Measurements from ENCODE around the gene SF3B4. TPM values are rescaled to one million over a fixed set of nuclear protein-coding genes. Genes with fewer than 3 reads are reported as not detected.
"Not testable (repeated sequence)": the region's sequence is repeated elsewhere in the genome, so short reads cannot be mapped to it uniquely, and the experiment has no call there.

The SF3B4 gene
- total RNA-seq, 1 donor from 2014 or later, result 68.7 TPM

DNA sequence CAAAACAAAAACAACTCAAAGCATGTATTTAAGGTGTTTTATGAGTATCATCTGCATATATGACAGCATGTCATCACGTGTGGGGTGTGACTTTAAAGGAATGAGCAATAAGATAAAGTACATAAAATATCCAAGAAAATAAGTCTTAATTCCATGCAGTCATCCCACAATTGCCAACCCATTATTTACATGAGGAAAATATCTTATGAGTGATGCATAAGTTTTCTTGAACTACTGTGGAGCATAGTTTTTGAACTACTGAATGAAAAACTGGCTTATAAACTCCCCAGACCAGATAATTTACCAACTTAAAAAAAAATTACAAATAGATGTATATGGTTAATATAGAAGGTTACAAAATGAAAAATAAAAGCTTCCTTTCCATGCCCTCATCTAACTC lies 38.8 kb upstream of the SF3B4 start:
- H3K27me3 Mint-ChIP-seq (ENCODE audit: low read depth), result no peaks in the 10 kb centered on the region
- TF ChIP-seq, protein P1, sequence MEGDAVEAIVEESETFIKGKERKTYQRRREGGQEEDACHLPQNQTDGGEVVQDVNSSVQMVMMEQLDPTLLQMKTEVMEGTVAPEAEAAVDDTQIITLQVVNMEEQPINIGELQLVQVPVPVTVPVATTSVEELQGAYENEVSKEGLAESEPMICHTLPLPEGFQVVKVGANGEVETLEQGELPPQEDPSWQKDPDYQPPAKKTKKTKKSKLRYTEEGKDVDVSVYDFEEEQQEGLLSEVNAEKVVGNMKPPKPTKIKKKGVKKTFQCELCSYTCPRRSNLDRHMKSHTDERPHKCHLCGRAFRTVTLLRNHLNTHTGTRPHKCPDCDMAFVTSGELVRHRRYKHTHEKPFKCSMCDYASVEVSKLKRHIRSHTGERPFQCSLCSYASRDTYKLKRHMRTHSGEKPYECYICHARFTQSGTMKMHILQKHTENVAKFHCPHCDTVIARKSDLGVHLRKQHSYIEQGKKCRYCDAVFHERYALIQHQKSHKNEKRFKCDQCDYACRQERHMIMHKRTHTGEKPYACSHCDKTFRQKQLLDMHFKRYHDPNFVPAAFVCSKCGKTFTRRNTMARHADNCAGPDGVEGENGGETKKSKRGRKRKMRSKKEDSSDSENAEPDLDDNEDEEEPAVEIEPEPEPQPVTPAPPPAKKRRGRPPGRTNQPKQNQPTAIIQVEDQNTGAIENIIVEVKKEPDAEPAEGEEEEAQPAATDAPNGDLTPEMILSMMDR (IDR thresholded peaks at IDR 0.05; ENCODE audit: unreplicated experiment), result no peak
- no peaks in the 10 kb centered on the region for H3K4me1 Mint-ChIP-seq
- no peak for DNase-seq (ENCODE audit: low spot score in 2 of 2, unreplicated experiment in 2 of 2)
- no peaks in the 10 kb centered on the region for H3K9me3 Mint-ChIP-seq
- H3K36me3 Mint-ChIP-seq, result peaks cover 41% of the 10 kb centered on the region
- H3K27ac Mint-ChIP-seq, result no peak overlapping the region
- H3K4me3 Mint-ChIP-seq, result no peak overlapping the region

DNA sequence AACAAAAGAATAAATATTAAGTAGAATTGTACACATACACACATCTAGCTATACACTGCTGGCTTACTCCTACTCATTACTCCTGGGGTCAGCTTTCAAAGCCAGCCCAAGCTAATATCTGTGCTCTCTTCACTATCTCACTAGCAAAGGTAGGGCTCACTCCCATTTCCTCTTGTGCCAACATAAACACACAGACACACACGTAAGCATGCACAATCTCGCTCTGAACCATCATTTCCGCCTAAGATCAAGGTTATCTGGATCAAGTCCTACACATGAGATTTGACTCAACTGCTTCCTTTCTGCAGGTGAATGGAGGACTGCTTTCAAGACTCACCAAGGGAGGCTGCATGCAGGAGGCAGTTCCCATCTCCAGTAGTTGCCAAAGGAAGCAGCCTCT lies 37.8 kb upstream of the SF3B4 start:
- Mint-ChIP-seq H3K4me3 (no peak overlapping the region), H3K27ac (no peak overlapping the region), H3K4me1 (no peaks in the 10 kb centered on the region), H3K36me3 (peaks cover 40% of the 10 kb centered on the region), H3K9me3 (no peaks in the 10 kb centered on the region), H3K27me3 (ENCODE audit: low read depth) (no peaks in the 10 kb centered on the region)
- TF ChIP-seq, protein P1 (IDR thresholded peaks at IDR 0.05; ENCODE audit: unreplicated experiment), result no peak
- no peak for DNase-seq (ENCODE audit: low spot score in 2 of 2, unreplicated experiment in 2 of 2)

DNA sequence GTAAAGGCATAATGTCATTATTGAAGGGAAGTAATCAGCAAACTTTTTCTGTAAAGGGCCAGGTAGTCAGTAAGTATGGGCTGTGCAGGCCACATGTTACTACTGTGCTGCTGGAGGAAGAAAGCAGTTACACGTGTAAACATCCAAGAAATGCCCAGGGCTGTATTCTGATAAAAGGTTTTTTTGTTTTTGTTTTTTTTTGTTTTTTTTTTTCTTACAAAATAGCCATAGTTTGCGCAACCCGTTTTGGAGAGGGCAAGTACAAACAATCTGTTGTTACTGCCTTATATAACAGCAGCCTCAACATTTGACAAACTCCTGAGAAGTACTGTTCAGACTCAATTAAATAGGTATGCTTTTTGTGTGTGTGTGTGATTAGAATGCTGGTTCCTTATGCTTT lies 35.8 kb upstream of the SF3B4 start:
- no peaks in the 10 kb centered on the region for H3K9me3 Mint-ChIP-seq
- peaks cover 50% of the 10 kb centered on the region for H3K36me3 Mint-ChIP-seq
- TF ChIP-seq, protein P1 (IDR thresholded peaks at IDR 0.05; ENCODE audit: unreplicated experiment), result no peak
- no peaks in the 10 kb centered on the region for H3K4me1 Mint-ChIP-seq
- DNase-seq (ENCODE audit: low spot score in 2 of 2, unreplicated experiment in 2 of 2), result no peak
- no peaks in the 10 kb centered on the region for H3K27me3 Mint-ChIP-seq (ENCODE audit: low read depth)
- H3K27ac Mint-ChIP-seq, result peak overlapping the region; percentile 60
- no peak overlapping the region for H3K4me3 Mint-ChIP-seq

DNA sequence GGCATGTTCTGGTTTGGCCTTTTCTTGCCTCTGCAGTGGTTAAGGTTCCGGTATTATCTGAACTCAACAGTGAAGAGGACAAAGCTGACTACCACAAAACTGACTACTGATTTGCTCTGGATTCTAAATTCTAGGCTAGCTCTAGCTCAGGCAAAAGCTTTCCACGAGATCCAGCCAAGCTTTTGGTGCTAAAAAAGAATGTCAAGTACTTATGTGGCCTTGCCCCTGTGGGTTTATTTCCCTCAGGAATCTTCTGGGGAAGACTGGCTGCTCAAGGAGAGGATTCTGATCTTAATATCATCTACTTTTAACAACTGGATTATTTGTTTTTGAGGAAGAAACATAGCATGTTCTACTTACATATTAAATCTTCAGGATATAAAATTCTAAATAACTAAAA lies 35.1 kb upstream of the SF3B4 start:
- Mint-ChIP-seq H3K27ac (peak overlapping the region; percentile 60), H3K4me3 (no peak overlapping the region), H3K36me3 (peaks cover 56% of the 10 kb centered on the region), H3K27me3 (ENCODE audit: low read depth) (no peaks in the 10 kb centered on the region), H3K9me3 (peaks cover 4% of the 10 kb centered on the region), H3K4me1 (no peaks in the 10 kb centered on the region)
- DNase-seq (ENCODE audit: low spot score in 2 of 2, unreplicated experiment in 2 of 2), result no peak
- TF ChIP-seq, protein P1 (IDR thresholded peaks at IDR 0.05; ENCODE audit: unreplicated experiment), result no peak

DNA sequence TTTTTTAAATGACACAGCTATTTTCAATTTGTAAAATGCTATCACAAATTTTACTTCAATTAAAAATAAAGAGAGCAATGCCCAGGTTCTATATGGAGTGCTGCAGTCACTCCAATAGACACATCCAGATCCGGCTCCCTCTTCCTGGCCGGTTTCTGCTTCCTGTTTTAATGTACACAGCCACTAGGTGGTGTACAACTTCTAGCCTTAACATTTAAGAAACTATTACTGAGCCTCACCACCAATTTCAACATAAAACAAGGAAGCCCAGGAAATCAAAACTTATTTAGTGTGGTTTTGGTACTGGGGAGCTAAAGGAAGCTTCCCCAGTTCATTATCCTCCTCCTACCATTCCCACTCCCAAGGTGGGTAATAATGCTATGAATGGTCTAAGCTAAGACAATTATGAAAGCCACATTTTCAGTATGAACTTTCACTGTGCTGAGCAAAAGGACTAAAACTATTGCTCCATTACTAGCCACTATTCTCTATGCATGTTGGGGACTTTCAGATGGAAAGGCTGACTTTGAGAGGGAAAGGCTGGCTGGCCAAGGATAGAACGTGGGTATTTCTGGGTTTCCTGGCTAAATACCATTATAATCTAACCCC lies 34.5 kb upstream of the SF3B4 start:
- Mint-ChIP-seq H3K36me3 (peaks cover 60% of the 10 kb centered on the region), H3K27ac (peak overlapping the region; percentile 60), H3K4me3 (no peak overlapping the region), H3K9me3 (peaks cover 4% of the 10 kb centered on the region), H3K4me1 (no peaks in the 10 kb centered on the region), H3K27me3 (ENCODE audit: low read depth) (no peaks in the 10 kb centered on the region)
- no peak for DNase-seq (ENCODE audit: low spot score in 2 of 2, unreplicated experiment in 2 of 2)
- TF ChIP-seq, protein P1 (IDR thresholded peaks at IDR 0.05; ENCODE audit: unreplicated experiment), result peak; percentile 74

DNA sequence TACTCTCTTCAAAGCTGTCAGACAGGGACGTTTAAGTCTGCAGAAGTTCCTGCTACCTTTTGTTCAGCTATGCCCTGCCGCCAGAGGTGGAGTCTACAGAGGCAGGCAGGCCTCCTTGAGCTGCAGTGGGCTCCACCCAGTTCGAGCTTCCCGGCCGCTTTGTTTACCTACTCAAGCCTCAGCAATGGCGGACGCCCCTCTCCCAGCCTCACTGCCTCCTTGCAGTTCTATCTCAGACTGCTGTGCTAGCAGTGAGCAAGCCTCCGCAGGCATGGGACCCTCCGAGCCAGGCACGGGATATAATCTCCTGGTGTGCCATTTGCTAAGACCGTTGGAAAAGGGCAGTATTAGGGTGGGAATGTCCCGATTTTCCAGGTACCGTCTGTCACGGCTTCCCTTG lies 29.9 kb upstream of the SF3B4 start:
- not testable (repeated sequence) for DNase-seq (ENCODE audit: low spot score in 2 of 2, unreplicated experiment in 2 of 2); H3K4me3 Mint-ChIP-seq; H3K27me3 Mint-ChIP-seq (ENCODE audit: low read depth); H3K4me1 Mint-ChIP-seq; H3K27ac Mint-ChIP-seq
- peaks cover 34% of the 10 kb centered on the region for H3K9me3 Mint-ChIP-seq
- H3K36me3 Mint-ChIP-seq, result peaks cover 76% of the 10 kb centered on the region

All from mesothelial cell of epicardium (in vitro differentiated cells).